Activated T-cell treated with anti-CD3 and anti-CD28 coated beads, Interleukin-2, amount 50 U/mL, for 72 hours (primary cell): ENCODE measurements around the gene PPP6R2. TPM values are rescaled to one million over a fixed set of nuclear protein-coding genes. Genes with fewer than 3 reads are reported as not detected.

ENCODE experiments used
- ATAC-seq, 2 donors: fragments of 150-1000 bp; cut with Tn5 transposase; replicated peaks in 1 of 2; 2 replicates each; pipeline ENCODE4 v1.10.0; 2021; ENCODE audit warnings: moderate library complexity in 2 of 2, mild to moderate bottlenecking in 1 of 2
- DNase-seq, 2 donors: peaks; one replicate each; pipeline ENCODE4 v3.0.0; 2021 to 2022; ENCODE audit warnings: mixed read lengths in 1 of 2
- H3K27ac Mint-ChIP-seq: one replicate; pipeline ENCODE4 v1.8.0; 2022; ENCODE audit warnings: mild to moderate bottlenecking, moderate library complexity, mixed read lengths
- H3K27me3 Mint-ChIP-seq: one replicate; pipeline ENCODE4 v1.8.0; 2022; ENCODE audit warnings: low read depth, mixed read lengths
- H3K36me3 Mint-ChIP-seq, 2 donors: one replicate each; pipeline ENCODE4 v1.8.0; 2022; ENCODE audit warnings: mixed read lengths in 2 of 2, mild to moderate bottlenecking in 1 of 2; ENCODE audit not compliant: insufficient read depth in 2 of 2
- H3K4me1 Mint-ChIP-seq: one replicate; pipeline ENCODE4 v1.8.0; 2022; ENCODE audit warnings: low read depth, mixed read lengths
- H3K4me3 Mint-ChIP-seq, 2 donors: one replicate each; pipeline ENCODE4 v1.8.0; 2022; ENCODE audit warnings: mild to moderate bottlenecking in 2 of 2, mixed read lengths in 2 of 2, moderate library complexity in 2 of 2
- H3K9me3 Mint-ChIP-seq, 2 donors: one replicate each; pipeline ENCODE4 v1.8.0; 2022; ENCODE audit warnings: mixed read lengths in 2 of 2
- total RNA-seq, 2 donors: library from RNA; stranded (reverse); gene quantifications; one replicate each; pipeline ENCODE4 v1.2.3, GENCODE V29; 2022

The PPP6R2 gene
- total RNA-seq, 2 donors from 2014 or later = 45.6 to 51.3 TPM

DNA sequence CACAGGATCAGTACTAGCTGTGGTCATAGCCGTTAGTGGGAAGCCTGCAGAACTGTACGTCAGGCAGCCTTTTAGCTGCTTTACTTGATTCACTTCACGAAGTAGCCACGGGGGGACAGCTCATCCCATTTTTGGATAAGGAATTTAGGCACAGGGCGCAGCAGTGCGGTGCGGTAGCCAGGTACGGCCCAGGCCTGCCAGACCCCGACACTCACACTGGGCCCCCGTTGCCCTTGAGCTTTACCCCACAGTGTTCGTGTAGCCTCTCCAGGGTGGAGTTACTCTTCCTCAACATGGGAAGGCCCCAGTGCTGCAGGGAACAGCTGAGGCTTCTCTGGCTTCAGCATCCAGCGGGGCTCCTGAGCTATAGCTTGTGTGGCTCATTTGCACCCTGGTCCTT, 72.3 kb downstream of the PPP6R2 start:
- no peak for ATAC-seq

DNA sequence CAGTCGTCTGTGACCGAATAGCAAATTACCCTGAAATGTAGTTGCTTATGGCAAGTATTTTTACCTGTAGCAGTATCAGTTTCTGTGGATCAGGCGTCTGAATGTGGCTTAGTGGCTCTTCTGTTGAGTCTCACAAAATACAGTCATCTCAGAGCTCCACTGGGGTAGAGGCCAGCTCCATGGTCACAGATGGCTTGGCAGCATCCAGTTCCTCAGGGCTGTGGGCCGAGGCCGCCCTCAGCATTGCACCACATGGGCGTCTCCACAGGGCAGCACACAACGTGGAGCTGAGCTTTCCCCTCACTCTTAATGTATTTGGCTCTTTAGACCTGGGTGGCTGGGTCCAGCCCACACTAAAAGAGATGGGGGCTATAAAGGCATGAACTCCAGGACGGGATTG, 73.9 kb downstream of the PPP6R2 start:
- Mint-ChIP-seq H3K27me3 (no peaks in the 10 kb centered on the region), H3K27ac (no peak overlapping the region), H3K9me3 (no peaks in the 10 kb centered on the region), H3K4me3 (no peak overlapping the region), H3K4me1 (no peaks in the 10 kb centered on the region), H3K36me3 (peaks cover 6 to 8% of the 10 kb centered on the region in 2 donors)
- no peak for DNase-seq
- ATAC-seq = no peak

More for the DNA sequence above, 72.3 kb downstream of the PPP6R2 start:
- Mint-ChIP-seq H3K36me3 (peaks cover 6 to 8% of the 10 kb centered on the region in 2 donors), H3K27me3 (no peaks in the 10 kb centered on the region), H3K27ac (no peak overlapping the region), H3K4me1 (no peaks in the 10 kb centered on the region), H3K9me3 (no peaks in the 10 kb centered on the region), H3K4me3 (no peak overlapping the region)
- DNase-seq = no peak

DNA sequence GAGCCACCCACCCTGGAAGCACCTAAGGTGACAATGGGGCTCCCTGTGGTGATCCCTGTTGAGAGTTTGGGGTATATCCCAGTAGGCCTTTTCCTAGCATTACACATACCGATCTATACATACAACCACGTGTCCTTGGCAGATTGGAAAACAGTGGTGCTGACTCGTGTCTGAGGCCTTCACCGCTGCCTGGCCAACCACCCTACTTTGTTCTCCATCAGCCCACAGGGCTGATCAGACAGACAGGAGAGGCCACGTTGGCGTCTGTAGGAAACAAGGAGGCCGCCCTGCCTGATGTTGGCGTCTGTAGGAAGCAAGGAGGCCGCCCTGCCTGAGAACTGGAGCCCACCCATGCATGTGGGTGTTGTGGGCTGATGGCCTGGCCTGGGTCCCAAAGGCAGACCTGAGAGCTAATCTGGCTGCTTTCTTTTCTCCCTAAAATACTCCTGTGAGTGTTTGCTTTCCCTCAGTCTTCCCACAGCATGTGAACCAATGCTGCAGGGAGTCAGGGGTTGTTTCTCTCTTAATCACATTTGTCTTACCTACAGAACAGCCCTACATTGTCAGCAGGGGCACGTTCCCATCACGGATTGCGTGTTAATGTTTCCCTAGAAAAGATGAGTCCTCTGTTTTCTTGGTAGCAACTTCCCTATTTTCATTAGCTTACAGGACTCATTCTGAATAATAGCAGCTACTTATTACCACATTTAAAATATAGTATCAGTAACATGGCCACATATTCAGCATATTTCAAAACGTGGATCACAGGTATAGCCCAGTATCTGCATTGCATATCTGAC, 74.5 kb downstream of the PPP6R2 start:
- DNase-seq = no peak
- no peak overlapping the region for H3K4me3 Mint-ChIP-seq
- no peaks in the 10 kb centered on the region for H3K27me3 Mint-ChIP-seq
- H3K4me1 Mint-ChIP-seq = no peaks in the 10 kb centered on the region
- peaks cover 6 to 8% of the 10 kb centered on the region in 2 donors for H3K36me3 Mint-ChIP-seq
- H3K9me3 Mint-ChIP-seq = no peaks in the 10 kb centered on the region
- no peak for ATAC-seq
- H3K27ac Mint-ChIP-seq = peak overlapping the region; percentile 42

- no peak overlapping the region for H3K27ac Mint-ChIP-seq
- peaks cover 6 to 8% of the 10 kb centered on the region in 2 donors for H3K36me3 Mint-ChIP-seq
- no peaks in the 10 kb centered on the region for H3K27me3 Mint-ChIP-seq
- no peak for ATAC-seq
- no peaks in the 10 kb centered on the region for H3K9me3 Mint-ChIP-seq
- H3K4me3 Mint-ChIP-seq = no peak overlapping the region
- no peak for DNase-seq
- no peaks in the 10 kb centered on the region for H3K4me1 Mint-ChIP-seq
These were observed 75.5 kb downstream of the PPP6R2 start for GRCh38 chr22:50418624-50419023.

DNA sequence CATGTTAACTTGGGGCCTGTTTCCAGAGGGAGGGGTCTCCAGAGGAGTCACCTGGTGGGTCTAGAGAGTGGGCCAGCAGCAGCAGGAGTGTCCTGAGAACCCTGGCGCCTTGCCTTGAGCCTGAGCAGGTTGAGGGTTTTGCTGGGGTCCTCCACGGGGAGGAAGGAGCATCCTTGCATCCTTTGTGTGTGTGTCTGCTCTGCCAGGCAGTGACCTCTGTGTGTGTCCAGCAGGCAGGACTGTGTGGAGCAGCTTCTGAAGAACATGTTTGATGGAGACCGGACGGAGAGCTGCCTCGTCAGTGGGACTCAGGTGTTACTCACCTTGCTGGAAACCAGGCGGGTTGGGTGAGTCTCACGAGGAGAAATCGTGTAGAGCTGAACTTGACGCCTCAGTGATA, 76.0 kb downstream of the PPP6R2 start:
- H3K9me3 Mint-ChIP-seq = no peaks in the 10 kb centered on the region
- DNase-seq = no peak
- no peak for ATAC-seq
- H3K36me3 Mint-ChIP-seq = peaks cover 7 to 8% of the 10 kb centered on the region in 2 donors
- no peak overlapping the region for H3K4me3 Mint-ChIP-seq
- no peaks in the 10 kb centered on the region for H3K4me1 Mint-ChIP-seq
- H3K27ac Mint-ChIP-seq = no peak overlapping the region
- no peaks in the 10 kb centered on the region for H3K27me3 Mint-ChIP-seq

DNA sequence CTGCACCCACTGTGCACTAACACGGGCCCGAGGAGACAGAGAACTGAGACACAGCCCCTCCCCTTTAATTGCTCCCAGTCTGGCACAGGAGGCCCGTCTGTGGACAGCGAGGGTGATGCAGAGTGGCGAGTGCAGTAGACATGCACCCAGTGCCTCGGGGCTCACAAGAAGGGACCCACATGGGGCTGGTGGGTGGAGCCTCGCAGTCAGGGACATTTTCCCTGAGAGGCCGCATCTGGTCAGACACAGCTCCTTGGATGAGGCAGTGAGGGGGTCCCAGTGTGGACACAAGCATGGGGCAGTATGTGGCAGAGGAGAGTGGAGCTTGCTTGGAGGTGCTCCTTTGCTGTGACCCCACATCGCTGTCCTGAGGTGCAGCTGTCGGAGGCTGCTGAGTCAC, 76.9 kb downstream of the PPP6R2 start:
- Mint-ChIP-seq H3K27ac (peak overlapping the region; percentile 27), H3K4me3 (no peak overlapping the region), H3K4me1 (peaks cover 4% of the 10 kb centered on the region), H3K9me3 (no peaks in the 10 kb centered on the region), H3K36me3 (peaks cover 8 to 10% of the 10 kb centered on the region in 2 donors), H3K27me3 (no peaks in the 10 kb centered on the region)
- ATAC-seq (no peak), DNase-seq (no peak)

GRCh38 chr22:50420581-50420980, 77.5 kb downstream of the PPP6R2 start:
- H3K27me3 Mint-ChIP-seq = no peaks in the 10 kb centered on the region
- no peak overlapping the region for H3K4me3 Mint-ChIP-seq
- no peak overlapping the region for H3K27ac Mint-ChIP-seq
- DNase-seq (no peak), ATAC-seq (no peak)
- peaks cover 6% of the 10 kb centered on the region for H3K4me1 Mint-ChIP-seq
- peaks cover 8 to 13% of the 10 kb centered on the region in 2 donors for H3K36me3 Mint-ChIP-seq
- no peaks in the 10 kb centered on the region for H3K9me3 Mint-ChIP-seq

DNA sequence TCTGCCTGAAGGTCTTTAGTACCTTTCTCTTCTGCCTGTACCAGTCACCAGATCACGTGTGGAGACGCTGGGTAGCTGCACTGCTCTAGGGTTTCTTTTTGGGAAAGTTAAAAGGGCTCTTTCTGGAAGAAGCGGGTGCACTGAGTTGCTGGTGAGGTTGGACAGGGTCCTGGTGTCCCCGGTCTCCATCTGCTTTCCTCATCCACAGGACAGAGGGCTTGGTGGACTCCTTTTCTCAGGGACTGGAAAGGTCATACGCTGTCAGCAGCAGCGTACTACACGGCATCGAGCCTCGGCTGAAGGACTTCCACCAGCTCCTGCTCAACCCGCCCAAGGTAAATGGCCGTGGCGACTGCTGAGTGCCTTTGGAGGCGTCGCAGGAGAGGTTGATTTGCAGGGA, 78.9 kb downstream of the PPP6R2 start:
- Mint-ChIP-seq H3K27me3 (no peaks in the 10 kb centered on the region), H3K9me3 (no peaks in the 10 kb centered on the region), H3K27ac (no peak overlapping the region), H3K4me3 (no peak overlapping the region), H3K36me3 (peaks cover 8 to 13% of the 10 kb centered on the region in 2 donors), H3K4me1 (peaks cover 6% of the 10 kb centered on the region)
- ATAC-seq = no peak
- no peak for DNase-seq

DNA sequence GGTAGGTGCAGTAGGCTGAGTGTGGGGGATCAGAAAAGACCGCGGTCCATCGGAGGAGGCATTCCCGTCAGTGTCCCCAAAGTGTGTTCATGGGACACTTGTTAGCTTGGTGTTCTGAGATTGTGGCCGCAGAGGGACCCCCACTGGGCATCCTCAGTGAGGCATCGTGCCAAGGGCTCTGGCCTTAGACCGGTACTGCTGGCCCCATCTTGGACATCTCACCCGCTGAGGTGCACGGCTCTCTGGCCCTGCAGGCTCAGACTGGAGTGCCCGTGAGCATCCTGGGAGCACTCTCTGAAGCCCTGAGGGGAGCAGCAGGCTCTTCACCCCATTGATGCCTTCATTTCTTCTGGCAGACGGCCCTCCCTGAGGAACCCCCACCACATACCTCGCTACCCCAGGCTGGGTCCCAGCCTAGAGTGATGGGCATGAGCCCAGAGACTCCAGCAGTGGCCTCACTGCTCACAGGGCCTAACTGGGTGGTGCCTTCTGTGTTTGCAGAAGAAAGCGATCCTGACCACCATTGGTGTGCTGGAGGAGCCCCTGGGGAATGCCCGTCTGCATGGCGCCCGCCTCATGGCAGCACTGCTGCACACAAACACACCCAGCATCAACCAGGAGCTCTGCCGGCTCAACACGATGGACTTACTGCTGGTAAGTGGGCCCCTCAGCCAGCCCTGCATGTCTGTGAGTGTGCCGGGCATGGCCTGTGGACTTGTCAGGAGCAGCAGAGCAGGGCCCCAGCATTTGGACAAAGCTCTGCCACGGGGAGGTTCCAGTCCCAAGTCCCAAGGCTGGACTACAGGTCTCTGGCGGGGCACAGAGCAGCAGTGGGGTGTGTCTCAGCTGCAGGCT, 80.1 kb downstream of the PPP6R2 start:
- H3K4me3 Mint-ChIP-seq = no peak overlapping the region
- peaks cover 8 to 10% of the 10 kb centered on the region in 2 donors for H3K36me3 Mint-ChIP-seq
- H3K4me1 Mint-ChIP-seq = peaks cover 6% of the 10 kb centered on the region
- H3K27ac Mint-ChIP-seq = no peak overlapping the region
- DNase-seq (no peak), ATAC-seq (no peak)
- no peaks in the 10 kb centered on the region for H3K9me3 Mint-ChIP-seq
- no peaks in the 10 kb centered on the region for H3K27me3 Mint-ChIP-seq

DNA sequence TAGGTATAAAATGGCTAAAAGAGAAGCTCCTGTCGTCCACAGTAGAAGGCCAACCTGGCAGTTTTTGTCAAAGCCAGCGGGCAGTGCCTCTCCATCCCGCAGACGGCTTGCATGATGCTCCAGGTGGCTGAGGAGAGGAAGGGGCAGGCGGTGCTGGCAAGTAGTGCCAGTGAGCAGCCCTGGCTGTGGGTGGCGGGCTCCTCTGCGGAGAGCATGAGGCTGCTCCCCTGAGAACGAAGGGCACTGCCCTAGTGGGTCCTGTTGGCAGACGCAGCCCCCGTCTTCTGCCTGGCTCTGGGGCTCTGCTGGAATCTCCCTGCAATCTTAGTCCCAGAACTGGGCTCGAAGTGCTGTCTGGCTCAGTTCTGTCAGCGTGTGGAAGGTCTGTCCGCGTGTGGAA, 80.8 kb downstream of the PPP6R2 start:
- H3K9me3 Mint-ChIP-seq = no peaks in the 10 kb centered on the region
- no peak overlapping the region for H3K4me3 Mint-ChIP-seq
- no peak for DNase-seq
- H3K4me1 Mint-ChIP-seq = peaks cover 6% of the 10 kb centered on the region
- H3K27ac Mint-ChIP-seq = no peak overlapping the region
- no peaks in the 10 kb centered on the region for H3K27me3 Mint-ChIP-seq
- no peak for ATAC-seq
- peaks cover 10 to 14% of the 10 kb centered on the region in 2 donors for H3K36me3 Mint-ChIP-seq

- no peaks in the 10 kb centered on the region for H3K9me3 Mint-ChIP-seq
- DNase-seq (no peak), ATAC-seq (no peak)
- H3K4me1 Mint-ChIP-seq = peaks cover 6% of the 10 kb centered on the region
- no peak overlapping the region for H3K27ac Mint-ChIP-seq
- H3K4me3 Mint-ChIP-seq = no peak overlapping the region
- H3K36me3 Mint-ChIP-seq = peaks cover 9 to 18% of the 10 kb centered on the region in 2 donors
- no peaks in the 10 kb centered on the region for H3K27me3 Mint-ChIP-seq
These were observed 82.2 kb downstream of the PPP6R2 start for GRCh38 chr22:50425179-50425916.

- ATAC-seq = no peak
- H3K27ac Mint-ChIP-seq = no peak overlapping the region
- H3K36me3 Mint-ChIP-seq = peaks cover 5 to 18% of the 10 kb centered on the region in 2 donors
- H3K4me1 Mint-ChIP-seq = no peaks in the 10 kb centered on the region
- H3K27me3 Mint-ChIP-seq = no peaks in the 10 kb centered on the region
- H3K9me3 Mint-ChIP-seq = no peaks in the 10 kb centered on the region
- no peak for DNase-seq
- H3K4me3 Mint-ChIP-seq = no peak overlapping the region
These were observed 89.2 kb downstream of the PPP6R2 start for GRCh38 chr22:50432131-50432876.
